Measurements from ENCODE around the gene TMPRSS6.

TMPRSS6 gene

GRCh38 chr22:37045958-37046357 lies 63.6 kb downstream of the TMPRSS6 start:
- TF ChIP-seq CTCF (IDR thresholded peaks at IDR 0.05; ENCODE audit: low read depth, low read length): peak; percentile 67
- peak; percentile 29 for DNase-seq (ENCODE audit: low read depth, low spot score)
- H3K4me3 ChIP-seq (ENCODE audit: low read depth, low read length): no peak overlapping the region
- in situ Hi-C loops (cut with HindIII; ENCODE audit: low sequenced_read_pairs): no loop called here

GRCh38 chr22:37044634-37045625 lies 64.6 kb downstream of the TMPRSS6 start:
- in situ Hi-C loops (cut with HindIII; ENCODE audit: low sequenced_read_pairs): no loop called here
- no peak for DNase-seq (ENCODE audit: low read depth, low spot score)
- TF ChIP-seq CTCF (IDR thresholded peaks at IDR 0.05; ENCODE audit: low read depth, low read length): no peak

GRCh38 chr22:37043828-37044538 lies 65.5 kb downstream of the TMPRSS6 start:
- peak; percentile 45 for TF ChIP-seq CTCF (IDR thresholded peaks at IDR 0.05; ENCODE audit: low read depth, low read length)

More at GRCh38 chr22:37044634-37045625, 64.6 kb downstream of the TMPRSS6 start:
- no peak overlapping the region for H3K4me3 ChIP-seq (ENCODE audit: low read depth, low read length)

GRCh38 chr22:37043209-37043827 lies 66.2 kb downstream of the TMPRSS6 start:
- TF ChIP-seq CTCF (IDR thresholded peaks at IDR 0.05; ENCODE audit: low read depth, low read length): no peak
- in situ Hi-C loops (cut with HindIII; ENCODE audit: low sequenced_read_pairs): no loop called here
- no peak overlapping the region for H3K4me3 ChIP-seq (ENCODE audit: low read depth, low read length)
- no peak for DNase-seq (ENCODE audit: low read depth, low spot score)

More at GRCh38 chr22:37043828-37044538, 65.5 kb downstream of the TMPRSS6 start:
- in situ Hi-C loops (cut with HindIII; ENCODE audit: low sequenced_read_pairs): no loop called here
- no peak for DNase-seq (ENCODE audit: low read depth, low spot score)
- no peak overlapping the region for H3K4me3 ChIP-seq (ENCODE audit: low read depth, low read length)

GRCh38 chr22:37039466-37039865 lies 70.0 kb downstream of the TMPRSS6 start:
- no peak overlapping the region for H3K4me3 ChIP-seq (ENCODE audit: low read depth, low read length)
- in situ Hi-C loops (cut with HindIII; ENCODE audit: low sequenced_read_pairs): no loop called here
- no peak for TF ChIP-seq CTCF (IDR thresholded peaks at IDR 0.05; ENCODE audit: low read depth, low read length)
- DNase-seq (ENCODE audit: low read depth, low spot score): no peak

GRCh38 chr22:37037669-37038068 lies 71.8 kb downstream of the TMPRSS6 start:
- in situ Hi-C loops (cut with HindIII; ENCODE audit: low sequenced_read_pairs): no loop called here
- no peak for TF ChIP-seq CTCF (IDR thresholded peaks at IDR 0.05; ENCODE audit: low read depth, low read length)

More at GRCh38 chr22:37037669-37038068, 71.8 kb downstream of the TMPRSS6 start:
- H3K4me3 ChIP-seq (ENCODE audit: low read depth, low read length): no peak overlapping the region
- no peak for DNase-seq (ENCODE audit: low read depth, low spot score)
